K562 (cell line): ENCODE measurements around the gene LIF. TPM values are rescaled to one million over a fixed set of nuclear protein-coding genes. Genes with fewer than 3 reads are reported as not detected.

Experiments used
- ATAC-seq: fragments of 200-7000 bp; cut with Tn5 transposase; 3 replicates; pipeline ENCODE4 v1.9.1; 2020; ENCODE audit warnings: moderate library complexity
- BruUV-seq: library from RNA; stranded (reverse); fragments of 400-500 nt; replicated peaks from 2 replicates; lab custom pipeline; 2021; lab: Mats Ljungman, UMichigan
- CTCF ChIA-PET: fragments of 300-600 bp; formaldehyde crosslinking; extraction: SDS; loops from one replicate; lab custom pipeline; 2021; ENCODE audit warnings: low intra/inter-chr PET ratio; lab: Yijun Ruan, JAX
- POLR2A ChIA-PET: fragments of 300-600, 350-650 bp; sonication (Branson Sonifier 250); formaldehyde crosslinking; extraction: SDS; loops from one replicate; lab custom pipeline; 2021; ENCODE audit warnings: antibody characterized with exemption, inconsistent platforms; lab: Yijun Ruan, JAX
- DNase-seq, 4 experiments: peaks; one replicate each; pipeline versions ENCODE4 v3.0.0 to v3.0.0-alpha.2; 2011 to 2018; ENCODE audit warnings: low spot score in 3 of 4, mixed read lengths in 3 of 4; ENCODE audit errors: extremely low read depth in 1 of 4
- FAIRE-seq: peaks from 2 replicates; lab custom pipeline; 2011; peaks lifted over from hg19 to GRCh38; lab: Jason Lieb, UNC
- H2AFZ ChIP-seq: 2 replicates; pipeline ENCODE4 v1.6.0; 2011; ENCODE audit warnings: low read depth, low read length, control low read depth, inconsistent platforms
- H3K27ac ChIP-seq: fragments of 200-600 bp; 3 replicates; pipeline ENCODE4 v1.8.0; 2011; ENCODE audit warnings: low read depth, mild to moderate bottlenecking, control low read depth, inconsistent platforms, low read length, moderate library complexity, mixed read lengths; ENCODE audit errors: extremely low read depth
- H3K27me3 ChIP-seq, 2 experiments: fragments of 300-600 bp in 1 of 2; 2 replicates in 1 of 2; 3 replicates in 1 of 2; pipeline versions ENCODE4 v1.6.0 to v1.8.0; 2011; ENCODE audit warnings: inconsistent platforms in 2 of 2, low read length in 2 of 2, mild to moderate bottlenecking in 1 of 2, mixed read lengths in 1 of 2, moderate library complexity in 1 of 2; ENCODE audit not compliant: control insufficient read depth in 2 of 2, insufficient read depth in 2 of 2
- H3K36me3 ChIP-seq: fragments of 300-600 bp; 3 replicates; pipeline ENCODE4 v1.8.0; 2011; ENCODE audit warnings: mild to moderate bottlenecking, low read length, inconsistent platforms; ENCODE audit not compliant: control insufficient read depth, insufficient read depth
- H3K4me1 ChIP-seq, 2 experiments: fragments of 200-600 bp in 1 of 2; replicated peaks in 1 of 2; 2 replicates in 1 of 2; 3 replicates in 1 of 2; pipeline versions ENCODE4 v1.5.1 to v1.8.0; 2011; ENCODE audit warnings: inconsistent platforms in 2 of 2, low read length in 2 of 2, mild to moderate bottlenecking in 1 of 2, mixed read lengths in 1 of 2, moderate library complexity in 1 of 2; ENCODE audit not compliant: control insufficient read depth in 2 of 2, insufficient read depth in 2 of 2
- H3K4me2 ChIP-seq: 2 replicates; pipeline ENCODE4 v1.6.1; 2011; ENCODE audit warnings: low read length, control low read depth, inconsistent platforms, mixed read lengths; ENCODE audit not compliant: insufficient read depth
- H3K4me3 ChIP-seq: fragments of 200-600 bp; sonication (generic), shearing (Covaris generic); 2 replicates; pipeline ENCODE4 v1.5.1; 2016; ENCODE audit warnings: control low read depth, inconsistent platforms
- H3K79me2 ChIP-seq: fragments of 200-600 bp; 3 replicates; pipeline ENCODE4 v1.8.0; 2011; ENCODE audit warnings: low read length, inconsistent platforms; ENCODE audit not compliant: control insufficient read depth, insufficient read depth
- H3K9ac ChIP-seq, 2 experiments: 2 replicates each; pipeline versions ENCODE4 v1.6.0 to v1.6.1; 2011; ENCODE audit warnings: low read depth in 2 of 2, low read length in 2 of 2, control low read depth in 1 of 2, inconsistent platforms in 1 of 2, mild to moderate bottlenecking in 1 of 2, mixed read lengths in 1 of 2; ENCODE audit not compliant: insufficient read depth in 1 of 2
- H3K9me1 ChIP-seq: one replicate; pipeline ENCODE4 v1.6.0; 2011; ENCODE audit warnings: inconsistent platforms, mild to moderate bottlenecking, low read length, moderate library complexity; ENCODE audit not compliant: control insufficient read depth, insufficient read depth
- H3K9me3 ChIP-seq: replicated peaks from 2 replicates; pipeline ENCODE4 v1.5.1; 2011; ENCODE audit warnings: low read depth, low read length, inconsistent platforms; ENCODE audit not compliant: control insufficient read depth, insufficient read depth
- H4K20me1 ChIP-seq: replicated peaks from 2 replicates; pipeline ENCODE4 v1.6.1; 2011; ENCODE audit warnings: low read length, inconsistent platforms, mixed read lengths; ENCODE audit not compliant: control insufficient read depth, insufficient read depth
- PML ChIP-seq: IDR thresholded peaks from 2 replicates; pipeline ENCODE4 v1.6.1; 2012; ENCODE audit warnings: low read length, inconsistent platforms
- TFAM ChIP-seq: fragments of 250-450 bp; sonication (Bioruptor Pico); conservative IDR thresholded peaks from 2 replicates; pipeline ENCODE4 v1.5.0; 2021; ENCODE audit warnings: mild to moderate bottlenecking, moderate library complexity
- XRCC5 ChIP-seq: fragments of 200-400 bp; formaldehyde crosslinking; IDR thresholded peaks from 2 replicates; pipeline ENCODE4 v1.6.1; 2017; ENCODE audit warnings: low read depth, mild to moderate bottlenecking, low read length
- ZNF408 ChIP-seq: fragments of 250-450 bp; sonication (Bioruptor Pico); IDR thresholded peaks from 2 replicates; pipeline ENCODE4 v1.4.0; 2020; ENCODE audit warnings: low read depth, mild to moderate bottlenecking, moderate library complexity
- WGBS: fragments of 100-300 bp; shearing (Covaris generic); methylation state at CpG from one replicate; pipeline ENCODE4 v1.1.6; 2016; ENCODE audit warnings: low coverage, mixed read lengths; ENCODE audit not compliant: insufficient coverage; ENCODE audit errors: missing lambda C conversion rate; 5-methylcytosine and 5-hydroxymethylcytosine counted together
- in situ Hi-C: fragments of 300-500 bp; cut with MboI; formaldehyde crosslinking; loops from 4 replicates; pipeline ENCODE4 v1.15.0; 2018; ENCODE audit warnings: inconsistent platforms, mixed read lengths
- intact Hi-C: fragments of 100-400 bp; cut with micrococcal nuclease; formaldehyde crosslinking; loops from 2 replicates; pipeline ENCODE4 v1.14.2; 2022
- polyA plus RNA-seq, 8 experiments: library from polyadenylated mRNA; depleted of rRNA in 4 of 8; stranded (reverse) in 5 of 8; unstranded in 3 of 8; fragments of >200 nt; fragmentation: Nextera tagmentation in 2 of 8; fragmentation: Illumina TruSeq in 1 of 8; extraction: Ambion mirVana in 2 of 8; extraction: Trizol in 1 of 8; gene quantifications; 2 replicates each; pipeline versions ENCODE4 v1.2.1 to v1.2.3, GENCODE V29; 2011 to 2014; ENCODE audit warnings: inconsistent platforms in 1 of 8, missing spikeins in 1 of 8
- total RNA-seq, 7 experiments: library from RNA; depleted of rRNA in 6 of 7; stranded (reverse); fragments of >200 nt in 6 of 7; fragmentation: Illumina TruSeq in 2 of 7; extraction: Trizol in 2 of 7; gene quantifications; 2 replicates each; pipeline versions ENCODE4 v1.2.1 to v1.2.3, GENCODE V29; 2011 to 2021; ENCODE audit warnings: low replicate concordance in 1 of 7
- TF ChIP-seq, protein P1 (sequence below), 2 experiments: fragments of 450-650 bp; formaldehyde crosslinking in 1 of 2; IDR thresholded peaks; 2 replicates each; pipeline versions ENCODE4 v1.4.0 to v1.6.1; 2014 to 2020; ENCODE audit warnings: mild to moderate bottlenecking in 2 of 2, borderline replicate concordance in 1 of 2, low read depth in 1 of 2

The LIF gene
- total and polyA plus RNA-seq, 9 of the 15 experiments (the other 6 are each of a cell fraction or from before 2014, with no cell fraction given) = 0.05 to 0.39 (median 0.18) TPM; not detected in 3

- DNase-seq (no peak), FAIRE-seq (no peak), ATAC-seq (no peak)
- no TSS peak for BruUV-seq
- POLR2A ChIA-PET = interaction anchor here (0.7 to 0.8 kb wide), 2 partner anchors 123 to 244 kb away, joined by 3 read pairs; partner anchors contain the start of gene RNF215
- H3K27ac ChIP-seq = no peak overlapping the region
- WGBS = 24% methylated on average over 3 of the region's 17 CpGs
- no peak overlapping the region; the same call in 1 of the 2 replicates for H2AFZ ChIP-seq
- no peak overlapping the region for H3K4me2 ChIP-seq
- TF ChIP-seq PML (no peak), TFAM (no peak), ZNF408 (CRISPR knock-in tag) (no peak), XRCC5 (no peak)
- TF ChIP-seq, protein P1, sequence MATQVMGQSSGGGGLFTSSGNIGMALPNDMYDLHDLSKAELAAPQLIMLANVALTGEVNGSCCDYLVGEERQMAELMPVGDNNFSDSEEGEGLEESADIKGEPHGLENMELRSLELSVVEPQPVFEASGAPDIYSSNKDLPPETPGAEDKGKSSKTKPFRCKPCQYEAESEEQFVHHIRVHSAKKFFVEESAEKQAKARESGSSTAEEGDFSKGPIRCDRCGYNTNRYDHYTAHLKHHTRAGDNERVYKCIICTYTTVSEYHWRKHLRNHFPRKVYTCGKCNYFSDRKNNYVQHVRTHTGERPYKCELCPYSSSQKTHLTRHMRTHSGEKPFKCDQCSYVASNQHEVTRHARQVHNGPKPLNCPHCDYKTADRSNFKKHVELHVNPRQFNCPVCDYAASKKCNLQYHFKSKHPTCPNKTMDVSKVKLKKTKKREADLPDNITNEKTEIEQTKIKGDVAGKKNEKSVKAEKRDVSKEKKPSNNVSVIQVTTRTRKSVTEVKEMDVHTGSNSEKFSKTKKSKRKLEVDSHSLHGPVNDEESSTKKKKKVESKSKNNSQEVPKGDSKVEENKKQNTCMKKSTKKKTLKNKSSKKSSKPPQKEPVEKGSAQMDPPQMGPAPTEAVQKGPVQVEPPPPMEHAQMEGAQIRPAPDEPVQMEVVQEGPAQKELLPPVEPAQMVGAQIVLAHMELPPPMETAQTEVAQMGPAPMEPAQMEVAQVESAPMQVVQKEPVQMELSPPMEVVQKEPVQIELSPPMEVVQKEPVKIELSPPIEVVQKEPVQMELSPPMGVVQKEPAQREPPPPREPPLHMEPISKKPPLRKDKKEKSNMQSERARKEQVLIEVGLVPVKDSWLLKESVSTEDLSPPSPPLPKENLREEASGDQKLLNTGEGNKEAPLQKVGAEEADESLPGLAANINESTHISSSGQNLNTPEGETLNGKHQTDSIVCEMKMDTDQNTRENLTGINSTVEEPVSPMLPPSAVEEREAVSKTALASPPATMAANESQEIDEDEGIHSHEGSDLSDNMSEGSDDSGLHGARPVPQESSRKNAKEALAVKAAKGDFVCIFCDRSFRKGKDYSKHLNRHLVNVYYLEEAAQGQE (IDR thresholded peaks at IDR 0.05; ENCODE audit: borderline replicate concordance) = no peak
- TF ChIP-seq, protein P1 (CRISPR knock-in tag; IDR thresholded peaks at IDR 0.05; ENCODE audit: low read depth) = no peak
- H3K4me3 ChIP-seq = no peak overlapping the region
- intact Hi-C loops (loop anchor here (1.0 kb wide), 1 partner anchor 22 kb away; no protein-coding TSS in a partner anchor), in situ Hi-C loops (no loop called here)
- H3K9me1 ChIP-seq = no peaks in the 10 kb centered on the region
- peaks cover 2 to 46% of the 10 kb centered on the region in 2 experiments; a peak in 3 of 5 replicates for H3K4me1 ChIP-seq
- H4K20me1 ChIP-seq = no peaks in the 10 kb centered on the region
- CTCF ChIA-PET = interaction anchor here (0.9 to 2.4 kb wide), 3 partner anchors 23 to 123 kb away, joined by 3 to 23 read pairs (median 16); partner anchors contain the start of genes RNF215 and TBC1D10A
- H3K36me3 ChIP-seq = no peaks in the 10 kb centered on the region
- no peaks in the 10 kb centered on the region for H3K27me3 ChIP-seq
- H3K9me3 ChIP-seq = no peaks in the 10 kb centered on the region
- H3K79me2 ChIP-seq = no peaks in the 10 kb centered on the region
- no peak overlapping the region; a peak in 1 of 4 replicates for H3K9ac ChIP-seq
Observed at GRCh38 chr22:30263883-30264282, 17.3 kb upstream of the LIF start.
